Loucy (cell line): ENCODE measurements around the gene SP140L.
"Not testable (repeated sequence)": the region's sequence is repeated elsewhere in the genome, so short reads cannot be mapped to it uniquely, and the experiment has no call there.

Source experiments
- H2AFZ ChIP-seq: fragments of 200-600 bp; sonication (generic); 2 replicates; pipeline ENCODE4 v1.6.0; 2016; ENCODE audit warnings: antibody characterized with exemption, mild to moderate bottlenecking, low read length, moderate library complexity
- H3F3A ChIP-seq: fragments of 200-600 bp; 2 replicates; pipeline ENCODE4 v1.6.0; 2016; ENCODE audit warnings: antibody characterized with exemption, low read depth, mild to moderate bottlenecking
- H3K27me3 ChIP-seq: fragments of 200-600 bp; sonication (generic); 2 replicates; pipeline ENCODE4 v1.6.1; 2014; ENCODE audit warnings: low read length, mild to moderate bottlenecking; ENCODE audit not compliant: insufficient read depth, poor library complexity, severe bottlenecking
- H3K36me3 ChIP-seq: fragments of 200-600 bp; sonication (generic); 2 replicates; pipeline ENCODE4 v1.6.1; 2016; ENCODE audit warnings: low read length; ENCODE audit not compliant: insufficient read depth
- H3K4me1 ChIP-seq: fragments of 200-600 bp; sonication (generic); 2 replicates; pipeline ENCODE4 v1.5.1; 2014; ENCODE audit warnings: low read length, mild to moderate bottlenecking; ENCODE audit not compliant: insufficient read depth, poor library complexity, severe bottlenecking
- H3K4me2 ChIP-seq: fragments of 200-600 bp; sonication (generic); 2 replicates; pipeline ENCODE4 v1.6.0; 2014; ENCODE audit warnings: antibody characterized with exemption, low read length, low read depth, mild to moderate bottlenecking; ENCODE audit not compliant: poor library complexity, severe bottlenecking
- H3K4me3 ChIP-seq: fragments of 200-600 bp; sonication (generic); 2 replicates; pipeline ENCODE4 v1.5.1; 2014; ENCODE audit warnings: low read length, mild to moderate bottlenecking, mixed read lengths; ENCODE audit not compliant: poor library complexity, severe bottlenecking
- H3K79me2 ChIP-seq: fragments of 200-600 bp; sonication (generic); 2 replicates; pipeline ENCODE4 v1.6.1; 2014; ENCODE audit warnings: low read length; ENCODE audit not compliant: insufficient read depth
- H3K9ac ChIP-seq: fragments of 200-600 bp; sonication (generic); 2 replicates; pipeline ENCODE4 v1.6.0; 2014; ENCODE audit warnings: mild to moderate bottlenecking, low read depth, low read length, moderate library complexity; ENCODE audit not compliant: poor library complexity, severe bottlenecking
- H3K9me2 ChIP-seq: fragments of 200-600 bp; sonication (generic); replicated peaks from 2 replicates; pipeline ENCODE4 v1.6.1; 2016; ENCODE audit warnings: low read depth, low read length, mixed read lengths
- H3K9me3 ChIP-seq: fragments of 200-600 bp; sonication (generic); 2 replicates; pipeline ENCODE4 v1.6.1; 2014; ENCODE audit warnings: mild to moderate bottlenecking, antibody characterized with exemption, low read length, low read depth; ENCODE audit not compliant: insufficient read depth
- H4K20me1 ChIP-seq: fragments of 200-600 bp; sonication (generic); 2 replicates; pipeline ENCODE4 v1.6.0; 2014; ENCODE audit warnings: antibody characterized with exemption, low read length, mild to moderate bottlenecking; ENCODE audit not compliant: insufficient read depth, poor library complexity, severe bottlenecking
- CTCF ChIP-seq: fragments of 200-600 bp; sonication (generic); conservative IDR thresholded peaks from 2 replicates; pipeline ENCODE4 v1.5.1; 2014; ENCODE audit warnings: mild to moderate bottlenecking, antibody characterized with exemption, low read length
- EZH2phosphoT487 ChIP-seq: fragments of 200-600 bp; IDR thresholded peaks from 2 replicates; pipeline ENCODE4 v1.6.1; 2018; ENCODE audit warnings: antibody characterized with exemption, mild to moderate bottlenecking, moderate library complexity, borderline replicate concordance

The SP140L gene

DNA sequence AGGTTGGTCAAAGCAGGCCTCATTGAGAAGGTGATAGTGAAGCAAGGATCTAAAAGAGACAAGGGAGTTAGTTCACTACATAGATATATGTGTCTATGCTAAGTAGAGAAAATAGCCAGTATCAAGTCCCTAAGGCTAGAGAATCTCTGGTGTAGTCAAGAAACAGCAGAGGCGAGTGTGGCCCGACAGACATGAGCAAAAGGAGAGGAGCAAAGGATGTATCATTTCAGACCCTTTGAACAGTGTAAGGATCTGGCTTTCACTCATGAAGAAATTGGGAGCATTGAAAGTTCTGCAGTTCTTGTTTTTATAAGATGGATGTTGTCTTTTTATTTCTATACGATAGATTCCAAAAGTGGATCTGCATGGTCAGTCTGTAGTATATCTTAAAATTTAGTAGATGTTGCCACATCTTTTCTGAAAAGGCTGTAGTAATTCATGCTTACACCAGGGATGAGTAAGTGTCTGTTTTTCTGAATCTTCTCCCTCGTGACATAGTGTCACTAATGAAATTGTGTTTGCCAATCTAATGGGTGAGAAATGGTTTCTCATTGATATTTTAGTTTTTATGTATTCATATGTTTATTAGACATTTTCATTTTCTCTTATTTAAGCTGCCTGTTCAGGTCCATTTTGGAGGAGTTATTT lies 107.8 kb downstream of the SP140L start:
- Histone ChIP-seq H3K9me3 (peaks cover 20% of the 10 kb centered on the region), H3K4me2 (no peak overlapping the region), H3K9me2 (no peaks in the 10 kb centered on the region), H4K20me1 (no peaks in the 10 kb centered on the region), H3K36me3 (peaks cover 13% of the 10 kb centered on the region), H3K27me3 (no peaks in the 10 kb centered on the region), H3K4me1 (peaks cover 18% of the 10 kb centered on the region), H3K4me3 (no peak overlapping the region), H3K79me2 (peaks cover 69% of the 10 kb centered on the region), H3K9ac (no peak overlapping the region), H3F3A (no peaks in the 10 kb centered on the region), H2AFZ (no peak overlapping the region)
- TF ChIP-seq CTCF (no peak), EZH2phosphoT487 (no peak)

- Histone ChIP-seq H3K9me2 (no peaks in the 10 kb centered on the region), H3K27me3 (no peaks in the 10 kb centered on the region), H3F3A (no peaks in the 10 kb centered on the region), H4K20me1 (no peaks in the 10 kb centered on the region), H3K79me2 (peaks cover 64% of the 10 kb centered on the region), H2AFZ (no peak overlapping the region), H3K4me2 (no peak overlapping the region), H3K36me3 (peaks cover 8% of the 10 kb centered on the region), H3K9ac (no peak overlapping the region), H3K4me3 (no peak overlapping the region), H3K9me3 (peaks cover 16% of the 10 kb centered on the region), H3K4me1 (peaks cover 20% of the 10 kb centered on the region)
- TF ChIP-seq CTCF: no peak
- no peak for TF ChIP-seq EZH2phosphoT487
Observed at GRCh38 chr2:230435431-230435830, 108.4 kb downstream of the SP140L start.

DNA sequence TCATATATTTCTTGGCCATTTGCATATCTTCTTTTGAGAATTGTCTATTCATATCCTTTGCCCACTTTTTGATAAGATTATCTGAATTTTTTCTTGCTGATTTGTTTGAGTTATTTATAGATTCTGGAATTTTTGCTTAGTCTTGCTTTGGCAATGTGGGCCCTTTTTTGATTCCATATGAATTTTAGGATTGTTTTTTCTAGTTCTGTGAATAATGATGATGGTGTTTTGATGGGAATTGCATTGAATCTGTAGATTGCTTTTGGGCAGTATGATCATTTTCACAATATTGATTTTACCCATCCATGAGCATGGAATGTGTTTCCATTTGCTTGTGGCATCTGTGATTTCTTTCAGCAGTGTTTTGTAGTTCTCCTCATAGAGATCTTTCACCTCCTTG lies 112.1 kb downstream of the SP140L start:
- not testable (repeated sequence) for H4K20me1 ChIP-seq, H3K27me3 ChIP-seq, H3K9me2 ChIP-seq, H3F3A ChIP-seq, H2AFZ ChIP-seq, H3K9ac ChIP-seq
- Histone ChIP-seq H3K36me3 (peaks cover 20% of the 10 kb centered on the region), H3K4me3 (peak overlapping the region; percentile 42), H3K79me2 (peaks cover 45% of the 10 kb centered on the region), H3K9me3 (peaks cover 13% of the 10 kb centered on the region; the same call in 1 of the 2 replicates), H3K4me2 (peak overlapping the region; percentile 56), H3K4me1 (peaks cover 31% of the 10 kb centered on the region)

DNA sequence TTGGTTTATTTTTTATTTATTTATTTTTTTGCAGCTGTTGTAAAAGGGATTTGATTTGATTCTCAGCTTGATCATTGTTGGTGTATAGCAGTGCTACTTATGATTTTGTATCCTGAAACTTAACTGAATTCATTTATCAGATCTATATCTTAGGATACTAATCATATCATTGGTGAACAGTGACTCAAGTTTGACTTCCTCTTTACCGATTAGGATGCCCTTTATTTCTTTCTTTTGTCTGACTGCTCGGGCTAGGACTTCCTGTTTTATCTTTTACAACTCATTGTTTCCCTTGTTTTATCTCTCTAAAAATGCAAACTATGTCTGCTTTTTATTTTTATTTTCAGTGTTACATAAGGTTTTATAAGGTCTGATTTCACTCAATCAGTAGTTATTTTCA lies 112.6 kb downstream of the SP140L start:
- Histone ChIP-seq H3F3A (0 out of 2 replicates have a peak, but pooled peaks cover 3% of the 10 kb centered on the region), H3K27me3 (no peaks in the 10 kb centered on the region), H3K9me2 (no peaks in the 10 kb centered on the region), H4K20me1 (peaks cover 6% of the 10 kb centered on the region), H3K79me2 (peaks cover 40% of the 10 kb centered on the region), H3K9ac (no peak overlapping the region), H3K4me2 (peak overlapping the region; percentile 56), H3K4me1 (peaks cover 31% of the 10 kb centered on the region), H3K4me3 (peak overlapping the region; percentile 42), H3K9me3 (peaks cover 13% of the 10 kb centered on the region; the same call in 1 of the 2 replicates), H2AFZ (no peak overlapping the region), H3K36me3 (peaks cover 25% of the 10 kb centered on the region)
- no peak for TF ChIP-seq EZH2phosphoT487
